GM10266 (cell line): ENCODE measurements around the gene LCN10.
A peak's percentile ranks its signal among the peaks of the same experiment; 100 is the strongest.
"Not testable (repeated sequence)": the region's sequence is repeated elsewhere in the genome, so short reads cannot be mapped to it uniquely, and the experiment has no call there.

ENCODE experiments used
- DNase-seq: peaks from one replicate; pipeline ENCODE4 v3.0.0; 2012; ENCODE audit errors: extremely low spot score
- TF ChIP-seq, protein P1 (sequence below): IDR thresholded peaks from 2 replicates; pipeline ENCODE4 v1.5.1; 2012; ENCODE audit warnings: mild to moderate bottlenecking, low read depth; ENCODE audit not compliant: control insufficient read depth, insufficient read depth; ENCODE audit errors: missing control alignments

Gene LCN10

DNA sequence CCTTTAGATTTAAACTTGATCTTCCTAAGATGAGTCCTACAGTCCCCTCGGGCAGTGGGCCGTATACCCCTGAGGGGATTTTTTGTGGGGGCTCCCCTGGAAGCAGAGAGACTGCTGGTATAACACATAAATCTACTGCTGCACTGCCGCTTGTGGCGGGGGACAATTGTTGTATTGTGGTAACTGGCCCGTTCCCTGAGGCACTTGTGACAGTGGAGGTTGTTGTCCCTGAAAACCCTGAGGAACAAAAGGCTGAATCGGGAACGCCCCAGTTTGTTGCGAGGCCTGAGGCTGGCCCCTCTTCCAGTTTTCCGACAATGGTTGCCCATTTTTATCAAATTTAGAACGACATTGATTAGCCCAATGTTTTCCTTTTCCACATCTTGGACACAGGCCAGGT is 43.7 kb upstream of the LCN10 start:
- DNase-seq: no peak
- TF ChIP-seq, protein P1, sequence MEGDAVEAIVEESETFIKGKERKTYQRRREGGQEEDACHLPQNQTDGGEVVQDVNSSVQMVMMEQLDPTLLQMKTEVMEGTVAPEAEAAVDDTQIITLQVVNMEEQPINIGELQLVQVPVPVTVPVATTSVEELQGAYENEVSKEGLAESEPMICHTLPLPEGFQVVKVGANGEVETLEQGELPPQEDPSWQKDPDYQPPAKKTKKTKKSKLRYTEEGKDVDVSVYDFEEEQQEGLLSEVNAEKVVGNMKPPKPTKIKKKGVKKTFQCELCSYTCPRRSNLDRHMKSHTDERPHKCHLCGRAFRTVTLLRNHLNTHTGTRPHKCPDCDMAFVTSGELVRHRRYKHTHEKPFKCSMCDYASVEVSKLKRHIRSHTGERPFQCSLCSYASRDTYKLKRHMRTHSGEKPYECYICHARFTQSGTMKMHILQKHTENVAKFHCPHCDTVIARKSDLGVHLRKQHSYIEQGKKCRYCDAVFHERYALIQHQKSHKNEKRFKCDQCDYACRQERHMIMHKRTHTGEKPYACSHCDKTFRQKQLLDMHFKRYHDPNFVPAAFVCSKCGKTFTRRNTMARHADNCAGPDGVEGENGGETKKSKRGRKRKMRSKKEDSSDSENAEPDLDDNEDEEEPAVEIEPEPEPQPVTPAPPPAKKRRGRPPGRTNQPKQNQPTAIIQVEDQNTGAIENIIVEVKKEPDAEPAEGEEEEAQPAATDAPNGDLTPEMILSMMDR: no peak

DNA sequence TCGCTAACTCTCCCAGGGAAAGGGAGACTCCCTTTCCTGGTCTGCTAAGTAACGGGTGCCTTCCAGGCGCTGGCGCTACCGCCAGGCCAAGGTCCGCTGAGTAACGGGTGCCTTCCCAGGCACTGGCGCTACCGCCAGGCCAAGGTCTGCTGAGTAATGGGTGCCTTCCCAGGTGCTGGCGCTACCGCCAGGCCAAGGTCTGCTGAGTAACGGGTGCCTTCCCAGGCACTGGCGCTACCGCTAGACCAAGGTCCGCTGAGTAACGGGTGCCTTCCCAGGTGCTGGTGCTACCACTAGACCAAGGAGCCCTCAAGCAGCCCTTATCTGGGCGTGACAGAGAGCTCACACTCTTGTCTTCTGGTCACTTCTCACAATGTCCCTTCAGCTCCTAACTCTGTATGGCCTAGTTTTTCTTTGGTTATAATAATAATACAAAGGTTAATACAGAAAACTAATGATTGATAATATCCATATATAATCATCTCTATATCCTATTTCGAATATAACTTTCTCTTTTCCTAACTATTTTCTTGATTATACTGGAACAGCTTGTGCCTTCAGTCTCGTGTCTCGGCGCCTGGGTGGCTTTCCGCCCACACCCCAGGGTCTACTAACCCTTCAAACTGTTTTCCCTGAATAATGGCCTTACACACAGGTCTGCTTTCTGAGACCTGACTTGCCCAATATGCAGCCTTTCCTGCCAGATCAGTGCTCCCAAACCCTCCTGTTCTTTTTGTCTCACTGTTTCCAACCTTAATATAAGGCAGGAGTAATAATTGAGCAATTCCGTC is 43.0 kb upstream of the LCN10 start:
- not testable (repeated sequence) for DNase-seq

GRCh38 chr9:136784997-136785361 is 42.2 kb upstream of the LCN10 start:
- no peak for DNase-seq
- TF ChIP-seq, protein P1: no peak

DNA sequence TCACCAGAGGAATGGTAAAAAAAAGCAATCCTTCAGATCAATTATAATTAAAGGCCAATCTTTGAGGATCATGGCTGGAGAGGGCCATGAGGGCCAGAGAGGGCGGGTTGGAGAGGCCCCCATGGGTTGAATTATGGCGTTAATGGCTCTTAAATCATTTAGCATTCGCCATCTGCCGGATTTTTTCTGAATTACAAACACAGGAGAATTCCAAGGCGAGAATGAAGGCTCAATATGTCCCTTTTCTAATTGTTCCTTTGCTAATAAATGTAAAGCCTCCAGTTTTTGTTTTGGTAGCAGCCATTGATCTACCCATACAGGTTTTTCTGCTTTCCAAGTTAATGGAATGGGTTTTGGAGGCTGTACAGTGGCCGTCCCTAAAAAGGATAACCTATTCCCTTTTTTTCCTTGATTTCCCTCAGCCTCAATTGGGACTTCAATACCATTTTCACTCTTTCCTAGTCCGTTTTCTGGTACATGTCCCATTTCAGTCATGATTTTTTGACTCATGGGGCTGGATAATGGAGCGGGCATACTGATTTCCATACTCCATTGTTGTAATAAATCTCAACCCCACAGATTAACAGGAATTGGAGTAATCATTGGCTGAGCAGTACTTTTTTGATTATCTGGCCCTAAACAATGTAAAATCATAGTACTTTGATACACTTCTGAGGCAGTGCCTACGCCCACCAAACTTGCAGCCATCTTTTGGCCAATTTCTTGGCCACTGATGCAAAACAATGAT is 41.7 kb upstream of the LCN10 start:
- DNase-seq: peak; percentile 18
- TF ChIP-seq, protein P1: peak; percentile 17

DNA sequence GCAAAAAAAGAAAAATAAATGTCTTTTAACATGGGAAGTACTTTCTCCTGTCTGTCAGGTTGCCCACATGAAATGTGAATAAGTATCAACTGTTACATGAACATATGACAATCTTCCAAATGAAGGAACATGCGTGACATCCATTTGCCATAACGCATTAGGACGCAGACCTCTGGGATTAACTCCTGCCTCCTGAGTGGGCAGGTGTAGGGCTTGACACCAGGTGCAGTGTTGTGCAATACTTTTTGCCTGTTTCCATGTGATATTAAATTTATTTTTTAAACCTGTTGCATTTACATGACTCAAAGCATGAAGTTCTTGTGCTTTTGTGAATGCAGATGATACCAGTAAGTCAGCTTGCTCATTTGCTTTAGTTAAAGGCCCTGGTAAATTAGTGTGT is 39.7 kb upstream of the LCN10 start:
- DNase-seq: no peak
- TF ChIP-seq, protein P1: no peak

DNA sequence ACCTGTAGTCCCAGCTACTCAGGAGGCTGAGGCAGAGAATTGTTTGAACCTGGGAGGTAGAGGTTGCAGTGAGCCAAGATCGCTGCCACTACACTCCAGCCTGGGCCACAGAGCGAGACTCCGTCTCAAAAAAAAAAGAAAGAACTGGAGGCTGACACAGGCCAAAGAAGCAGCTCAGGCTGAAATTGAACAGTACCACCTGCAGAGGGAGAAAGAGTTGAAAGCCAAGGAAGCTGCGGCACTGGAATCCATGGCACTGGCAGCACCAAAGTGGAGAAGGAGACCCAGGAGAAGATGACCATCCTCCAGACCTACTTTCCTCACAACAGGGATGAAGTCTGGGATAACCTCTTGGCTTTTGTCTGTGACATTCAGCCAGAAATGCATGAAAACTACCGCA is 37.1 kb upstream of the LCN10 start:
- no peak for DNase-seq
- TF ChIP-seq, protein P1: no peak

GRCh38 chr9:136777359-136777758 is 34.6 kb upstream of the LCN10 start:
- TF ChIP-seq, protein P1: no peak
- no peak for DNase-seq
